Mucosa of stomach (tissue), 1 donor: Measurements from ENCODE around the gene PHYKPL.

Experiments
- H3K27me3 ChIP-seq: one replicate; pipeline ENCODE4 v1.7.0; 2013; ENCODE audit warnings: mild to moderate bottlenecking, low read length; ENCODE audit not compliant: control insufficient read depth, insufficient read depth
- H3K36me3 ChIP-seq: one replicate; pipeline ENCODE4 v1.7.0; 2013; ENCODE audit warnings: low read length; ENCODE audit not compliant: control insufficient read depth, insufficient read depth
- H3K4me1 ChIP-seq: one replicate; pipeline ENCODE4 v1.7.0; 2013; ENCODE audit warnings: mild to moderate bottlenecking, low read length; ENCODE audit not compliant: control insufficient read depth, insufficient read depth
- H3K4me3 ChIP-seq: one replicate; pipeline ENCODE4 v1.7.0; 2013; ENCODE audit warnings: low read length
- H3K9ac ChIP-seq: one replicate; pipeline ENCODE4 v1.7.0; 2013; ENCODE audit warnings: mild to moderate bottlenecking, low read length, moderate library complexity
- H3K9me3 ChIP-seq: one replicate; pipeline ENCODE4 v1.7.0; 2013; ENCODE audit warnings: mild to moderate bottlenecking, low read length, moderate library complexity; ENCODE audit not compliant: control insufficient read depth
- donor health status: Pancreatic carcinoma.

The PHYKPL gene

GRCh38 chr5:178160176-178160575 lies 72.4 kb downstream of the PHYKPL start:
- peaks cover 25% of the 10 kb centered on the region for H3K27me3 ChIP-seq
- peaks cover 8% of the 10 kb centered on the region for H3K4me1 ChIP-seq
- H3K36me3 ChIP-seq: no peaks in the 10 kb centered on the region
- H3K4me3 ChIP-seq: no peak overlapping the region
- H3K9ac ChIP-seq: no peak overlapping the region
- H3K9me3 ChIP-seq: no peaks in the 10 kb centered on the region
